Fibroblast of lung (primary cell): ENCODE data around the gene APOBEC3F. TPM values are rescaled to one million over a fixed set of nuclear protein-coding genes. Genes with fewer than 3 reads are reported as not detected.
A peak's percentile ranks its signal among the peaks of the same experiment; 100 is the strongest.
"Not testable (repeated sequence)": the region's sequence is repeated elsewhere in the genome, so short reads cannot be mapped to it uniquely, and the experiment has no call there.

ENCODE experiments used
- DNase-seq, 2 donors: peaks; one replicate each; pipeline versions ENCODE4 v3.0.0 to v3.0.0-alpha.2; 2010; ENCODE audit warnings: low read depth in 2 of 2
- H2AFZ ChIP-seq: 2 replicates; pipeline ENCODE4 v1.5.1; 2012; ENCODE audit warnings: low read length, control low read depth, inconsistent platforms
- H3K27ac ChIP-seq: 2 replicates; pipeline ENCODE4 v1.5.1; 2011; ENCODE audit warnings: low read length, control low read depth; ENCODE audit not compliant: insufficient read depth
- H3K27me3 ChIP-seq: 2 replicates; pipeline ENCODE4 v1.5.1; 2011; ENCODE audit warnings: mild to moderate bottlenecking, low read length; ENCODE audit not compliant: control insufficient read depth, insufficient read depth
- H3K36me3 ChIP-seq: 2 replicates; pipeline ENCODE4 v1.5.1; 2011; ENCODE audit warnings: low read length; ENCODE audit not compliant: control insufficient read depth, insufficient read depth
- H3K4me1 ChIP-seq: 2 replicates; pipeline ENCODE4 v1.5.1; 2011; ENCODE audit warnings: low read length; ENCODE audit not compliant: control insufficient read depth, insufficient read depth; ENCODE audit errors: extremely low read depth
- H3K4me2 ChIP-seq: 2 replicates; pipeline ENCODE4 v1.5.1; 2011; ENCODE audit warnings: low read length, control low read depth; ENCODE audit not compliant: insufficient read depth; ENCODE audit errors: extremely low read depth
- H3K4me3 ChIP-seq, 4 experiments: fragments of 200-600 bp in 1 of 4; sonication (generic) in 1 of 4; replicated peaks in 1 of 4; 2 replicates each; pipeline ENCODE4 v1.5.1; 2011 to 2016; ENCODE audit warnings: low read length in 4 of 4, low read depth in 3 of 4, mild to moderate bottlenecking in 3 of 4, control low read depth in 2 of 4, inconsistent platforms in 1 of 4, mixed read lengths in 1 of 4; ENCODE audit not compliant: insufficient read depth in 1 of 4; ENCODE audit errors: control extremely low read depth in 1 of 4
- H3K79me2 ChIP-seq: 2 replicates; pipeline ENCODE4 v1.5.1; 2012; ENCODE audit warnings: mild to moderate bottlenecking, low read length, inconsistent platforms; ENCODE audit not compliant: control insufficient read depth, insufficient read depth
- H3K9ac ChIP-seq: 2 replicates; pipeline ENCODE4 v1.5.1; 2011; ENCODE audit warnings: mild to moderate bottlenecking, low read length, control low read depth; ENCODE audit not compliant: insufficient read depth
- H3K9me3 ChIP-seq: 2 replicates; pipeline ENCODE4 v1.5.1; 2012; ENCODE audit warnings: low read depth, low read length; ENCODE audit not compliant: control insufficient read depth, insufficient read depth
- H4K20me1 ChIP-seq: 2 replicates; pipeline ENCODE4 v1.5.1; 2011; ENCODE audit warnings: low read length; ENCODE audit not compliant: control insufficient read depth, insufficient read depth; ENCODE audit errors: extremely low read depth
- CTCF ChIP-seq, 2 donors: IDR thresholded peaks in 1 of 2; conservative IDR thresholded peaks in 1 of 2; 1 replicate in 1 of 2; 2 replicates in 1 of 2; pipeline ENCODE4 v1.5.1; 2011 to 2012; ENCODE audit warnings: low read length in 2 of 2, control low read depth in 1 of 2, inconsistent platforms in 1 of 2, low read depth in 1 of 2, mild to moderate bottlenecking in 1 of 2
- EZH2 ChIP-seq: IDR thresholded peaks from 2 replicates; pipeline ENCODE4 v1.5.1; 2012; ENCODE audit warnings: low read length, control low read depth, mild to moderate bottlenecking; ENCODE audit errors: missing control alignments
- polyA plus RNA-seq, 2 donors: library from polyadenylated mRNA; depleted of rRNA in 1 of 2; stranded (reverse) in 1 of 2; unstranded in 1 of 2; fragments of >200 nt; gene quantifications; 2 replicates each; pipeline ENCODE4 v1.2.1, GENCODE V29; 2011 to 2012; ENCODE audit warnings: missing spikeins in 1 of 2
- total RNA-seq: library from RNA; depleted of rRNA; stranded (reverse); fragments of >200 nt; gene quantifications from 2 replicates; pipeline ENCODE4 v1.2.1, GENCODE V29; 2014

Gene APOBEC3F
- total and polyA plus RNA-seq, 2 donors (not counting 1 experiment from before 2014, with no cell fraction given): 6.3 to 7.8 TPM

DNA sequence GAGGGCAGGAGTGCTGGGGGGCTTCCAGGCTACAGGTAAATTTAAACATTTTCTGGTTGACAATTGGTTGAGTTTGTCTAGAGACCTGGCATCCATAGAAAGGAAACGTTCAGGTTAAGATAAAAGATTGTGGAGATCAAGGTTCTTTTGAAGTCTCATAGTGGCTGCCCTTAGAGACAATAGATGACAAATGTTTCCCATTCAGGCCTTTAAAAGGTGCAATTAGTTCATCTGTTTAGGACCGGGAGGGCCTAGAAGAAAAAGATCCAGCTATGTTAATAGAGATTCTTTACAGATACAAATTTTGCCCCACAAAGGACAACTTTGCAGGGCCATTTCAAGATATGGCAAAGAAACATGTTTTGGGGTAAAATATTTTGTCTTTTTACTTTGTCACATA, 3.6 kb upstream of the APOBEC3F start:
- not testable (repeated sequence) for H3K4me3 ChIP-seq, H3K9ac ChIP-seq, H3K27me3 ChIP-seq, H3K27ac ChIP-seq, H3K36me3 ChIP-seq, H3K79me2 ChIP-seq, DNase-seq, H3K4me2 ChIP-seq, H4K20me1 ChIP-seq, H3K4me1 ChIP-seq, H3K9me3 ChIP-seq, H2AFZ ChIP-seq

GRCh38 chr22:39039306-39040126, 1.1 kb upstream of the APOBEC3F start:
- Histone ChIP-seq H3K27ac (no peak overlapping the region), H3K27me3 (no peaks in the 10 kb centered on the region), H3K9ac (no peak overlapping the region), H3K9me3 (no peaks in the 10 kb centered on the region), H3K36me3 (no peaks in the 10 kb centered on the region), H3K4me3 (peak overlapping the region in 1 of 4 experiments; percentile 17), H3K4me2 (no peak overlapping the region), H3K79me2 (no peaks in the 10 kb centered on the region), H3K4me1 (peaks cover 2% of the 10 kb centered on the region), H4K20me1 (no peaks in the 10 kb centered on the region), H2AFZ (no peak overlapping the region)
- TF ChIP-seq EZH2: no peak
- no peak for TF ChIP-seq CTCF (conservative IDR thresholded peaks at IDR 0.05 in 1 of 2, IDR thresholded peaks at IDR 0.05 in 1 of 2; ENCODE audit: low read depth in 1 of 2, low read length in 2 of 2)
- DNase-seq: no peak

- H3K79me2 ChIP-seq, H3K27ac ChIP-seq, H3K9ac ChIP-seq, H3K27me3 ChIP-seq, H3K4me1 ChIP-seq, H3K4me2 ChIP-seq, H4K20me1 ChIP-seq, H3K36me3 ChIP-seq, DNase-seq, H2AFZ ChIP-seq, H3K9me3 ChIP-seq: not testable (repeated sequence)
- peak overlapping the region in 1 of 4 experiments; percentile 17 for H3K4me3 ChIP-seq
These were observed 518 bp upstream of the APOBEC3F start for GRCh38 chr22:39040155-39040537.

DNA sequence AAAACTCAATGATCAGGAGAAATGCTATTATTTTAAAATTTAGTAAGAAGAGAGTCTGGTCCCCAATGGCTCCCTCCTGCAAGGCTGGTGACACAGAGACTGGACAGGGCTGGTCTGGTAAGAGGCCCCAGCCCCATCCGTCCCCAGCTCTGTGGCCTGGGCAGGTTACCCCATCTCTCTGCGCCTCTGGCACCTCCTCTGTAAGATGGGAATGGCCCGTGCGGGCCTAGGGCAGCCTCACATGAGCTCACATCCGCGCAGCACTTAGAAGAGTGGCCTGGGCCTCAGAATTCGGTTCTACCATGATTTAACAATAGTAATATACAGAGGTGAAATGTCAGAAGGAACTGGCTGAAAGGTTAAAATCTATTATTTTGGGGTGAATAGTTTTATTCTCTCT, 1.2 kb downstream of the APOBEC3F start:
- no peak for TF ChIP-seq EZH2
- Histone ChIP-seq H3K27me3 (no peaks in the 10 kb centered on the region), H3K4me3 (peak overlapping the region in 2 of 4 experiments; percentile 72 to 78), H3K9me3 (no peaks in the 10 kb centered on the region), H3K27ac (no peak overlapping the region), H4K20me1 (no peaks in the 10 kb centered on the region), H3K9ac (no peak overlapping the region), H2AFZ (no peak overlapping the region), H3K4me1 (peaks cover 2% of the 10 kb centered on the region), H3K4me2 (no peak overlapping the region), H3K36me3 (no peaks in the 10 kb centered on the region), H3K79me2 (no peaks in the 10 kb centered on the region)
- DNase-seq: no peak

- H3K4me3 ChIP-seq, H3K4me1 ChIP-seq, H2AFZ ChIP-seq, H3K36me3 ChIP-seq, H3K4me2 ChIP-seq, H3K9ac ChIP-seq, H3K27ac ChIP-seq, H3K79me2 ChIP-seq, H3K27me3 ChIP-seq, H4K20me1 ChIP-seq, DNase-seq, H3K9me3 ChIP-seq: not testable (repeated sequence)
These were observed 2.4 kb downstream of the APOBEC3F start for GRCh38 chr22:39043063-39043462.

DNA sequence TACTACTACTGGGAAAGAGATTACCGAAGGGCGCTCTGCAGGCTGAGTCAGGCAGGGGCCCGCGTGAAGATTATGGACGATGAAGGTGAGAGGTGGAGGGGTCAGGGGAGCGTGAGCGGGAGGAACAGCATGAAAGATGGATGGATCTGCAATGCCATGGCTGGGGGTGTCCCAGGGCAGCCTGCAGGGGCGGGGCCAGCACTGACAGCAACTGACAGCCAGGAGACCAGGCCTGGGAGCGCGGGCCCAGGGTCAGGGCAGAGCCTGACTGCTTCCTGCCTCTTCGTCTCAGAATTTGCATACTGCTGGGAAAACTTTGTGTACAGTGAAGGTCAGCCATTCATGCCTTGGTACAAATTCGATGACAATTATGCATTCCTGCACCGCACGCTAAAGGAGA, 4.5 kb downstream of the APOBEC3F start:
- H4K20me1 ChIP-seq, H3K4me3 ChIP-seq, H3K36me3 ChIP-seq, H3K9me3 ChIP-seq, H2AFZ ChIP-seq, H3K9ac ChIP-seq, DNase-seq, H3K27me3 ChIP-seq, H3K4me1 ChIP-seq, H3K79me2 ChIP-seq, H3K4me2 ChIP-seq, H3K27ac ChIP-seq: not testable (repeated sequence)
